22Rv1 (cell line): ENCODE data around the gene NAA35.
"Not testable (repeated sequence)": the region's sequence is repeated elsewhere in the genome, so short reads cannot be mapped to it uniquely, and the experiment has no call there.

ENCODE experiments used
- H3K27ac ChIP-seq: fragments of 450-650 bp; 2 replicates; pipeline ENCODE4 v1.5.1; 2017
- ZFX ChIP-seq: fragments of 450-650 bp; IDR thresholded peaks from 2 replicates; pipeline ENCODE4 v1.6.1; 2017; ENCODE audit warnings: antibody characterized with exemption, borderline replicate concordance
- TF ChIP-seq, protein P1 (sequence below): fragments of 450-650 bp; IDR thresholded peaks from 2 replicates; pipeline ENCODE4 v1.5.1; 2017; ENCODE audit warnings: mild to moderate bottlenecking

NAA35 gene

DNA sequence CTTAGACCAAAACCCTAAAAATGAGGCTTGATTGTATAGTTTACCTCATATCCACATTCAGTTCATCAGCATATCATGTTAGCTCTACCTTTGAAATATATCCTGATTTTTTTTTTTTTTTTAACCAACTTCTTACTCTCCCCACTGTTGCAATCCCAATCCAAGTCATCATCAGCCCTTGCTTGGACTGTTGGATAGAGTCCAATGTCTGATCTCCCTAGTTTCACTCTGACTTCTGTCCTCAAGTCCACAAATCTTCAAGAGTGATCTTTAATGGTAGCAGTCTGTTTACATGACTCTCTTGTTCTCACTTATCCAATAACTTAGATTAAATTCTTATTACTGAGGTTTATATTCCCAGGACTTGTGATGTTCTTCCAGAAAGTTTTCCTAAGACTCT lies 30.8 kb downstream of the NAA35 start:
- TF ChIP-seq, protein P1, sequence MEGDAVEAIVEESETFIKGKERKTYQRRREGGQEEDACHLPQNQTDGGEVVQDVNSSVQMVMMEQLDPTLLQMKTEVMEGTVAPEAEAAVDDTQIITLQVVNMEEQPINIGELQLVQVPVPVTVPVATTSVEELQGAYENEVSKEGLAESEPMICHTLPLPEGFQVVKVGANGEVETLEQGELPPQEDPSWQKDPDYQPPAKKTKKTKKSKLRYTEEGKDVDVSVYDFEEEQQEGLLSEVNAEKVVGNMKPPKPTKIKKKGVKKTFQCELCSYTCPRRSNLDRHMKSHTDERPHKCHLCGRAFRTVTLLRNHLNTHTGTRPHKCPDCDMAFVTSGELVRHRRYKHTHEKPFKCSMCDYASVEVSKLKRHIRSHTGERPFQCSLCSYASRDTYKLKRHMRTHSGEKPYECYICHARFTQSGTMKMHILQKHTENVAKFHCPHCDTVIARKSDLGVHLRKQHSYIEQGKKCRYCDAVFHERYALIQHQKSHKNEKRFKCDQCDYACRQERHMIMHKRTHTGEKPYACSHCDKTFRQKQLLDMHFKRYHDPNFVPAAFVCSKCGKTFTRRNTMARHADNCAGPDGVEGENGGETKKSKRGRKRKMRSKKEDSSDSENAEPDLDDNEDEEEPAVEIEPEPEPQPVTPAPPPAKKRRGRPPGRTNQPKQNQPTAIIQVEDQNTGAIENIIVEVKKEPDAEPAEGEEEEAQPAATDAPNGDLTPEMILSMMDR = no peak
- no peak for TF ChIP-seq ZFX
- no peak overlapping the region for H3K27ac ChIP-seq

DNA sequence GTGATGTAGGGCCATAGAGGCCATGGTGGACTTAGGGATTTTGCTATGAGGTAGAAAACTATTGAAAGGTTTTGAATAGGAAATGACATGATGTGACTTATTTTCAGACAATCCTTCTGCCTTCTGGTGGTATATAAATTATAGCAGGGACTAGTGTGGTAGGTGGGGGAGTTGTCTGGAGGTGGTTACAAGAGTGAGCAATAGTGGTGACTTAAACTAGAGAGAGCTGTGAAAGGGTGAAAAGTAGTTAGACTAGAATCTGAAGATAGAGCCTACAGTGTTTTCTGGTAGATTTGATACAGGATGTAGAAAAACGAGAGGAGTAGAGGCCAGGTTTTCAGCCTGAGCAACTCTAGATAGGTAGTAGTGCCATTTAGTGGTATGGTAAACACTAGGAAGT lies 32.3 kb downstream of the NAA35 start:
- no peak overlapping the region for H3K27ac ChIP-seq
- TF ChIP-seq, protein P1 = no peak
- TF ChIP-seq ZFX = no peak

DNA sequence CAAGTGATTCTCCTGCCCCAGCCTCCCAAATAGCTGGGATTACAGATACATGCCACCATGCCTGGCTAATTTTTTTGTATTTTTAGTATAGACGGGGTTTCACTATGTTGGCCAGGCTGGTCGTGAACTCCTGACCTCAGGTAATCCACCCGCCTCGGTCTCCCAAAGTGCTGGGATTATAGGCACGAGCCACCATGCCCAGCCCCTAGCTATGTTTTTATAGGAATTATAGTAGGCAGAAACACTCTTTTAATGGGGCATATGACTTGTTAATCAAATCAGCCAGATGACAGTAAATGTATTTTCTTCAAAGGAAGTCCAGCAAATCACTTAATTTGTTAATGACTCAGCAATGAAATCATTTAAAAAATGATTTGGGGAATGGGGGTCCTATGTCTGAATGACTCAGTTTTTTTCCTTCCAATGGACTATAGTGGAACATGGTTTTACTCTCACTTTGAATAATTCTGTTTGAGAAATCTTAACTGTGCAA lies 33.2 kb downstream of the NAA35 start:
- H3K27ac ChIP-seq = not testable (repeated sequence)

DNA sequence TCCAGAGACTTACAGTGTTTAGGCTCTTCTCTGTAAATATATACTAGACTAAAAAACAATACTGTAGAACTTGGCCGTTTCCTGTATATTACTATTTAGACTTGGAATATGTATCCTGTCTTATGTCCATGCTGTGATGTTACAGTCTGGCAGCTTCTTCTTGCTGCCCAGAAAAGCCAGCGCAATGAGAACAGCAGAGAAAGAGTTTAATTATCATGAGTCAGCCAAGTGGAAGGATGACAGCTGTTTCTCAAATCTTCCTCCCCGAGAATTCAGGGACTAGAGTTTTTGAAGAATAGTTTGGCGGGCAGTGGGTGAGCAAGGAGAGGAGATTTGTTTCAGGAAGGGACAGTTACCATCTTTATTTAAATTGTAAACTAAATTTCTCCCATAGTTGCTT lies 37.5 kb downstream of the NAA35 start:
- no peak overlapping the region for H3K27ac ChIP-seq
- TF ChIP-seq ZFX = no peak
- TF ChIP-seq, protein P1 = no peak

DNA sequence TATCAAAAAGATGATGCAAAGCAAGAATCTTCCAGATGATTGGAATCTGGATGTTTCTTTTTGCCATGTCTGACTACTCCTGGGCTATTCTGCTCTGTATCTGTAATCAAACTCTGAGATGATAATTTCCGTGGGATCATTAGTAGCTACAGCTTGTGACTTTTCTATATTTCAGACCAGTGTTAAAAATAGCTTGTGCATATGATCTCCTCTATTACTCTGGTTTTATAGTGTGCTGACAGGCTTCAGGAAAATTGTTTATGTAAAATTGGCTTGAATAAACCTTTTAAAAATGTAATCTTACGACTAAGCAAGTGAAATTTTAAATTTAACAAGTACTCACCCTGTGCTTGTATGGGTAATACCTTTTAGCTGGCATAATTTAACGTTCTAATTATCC lies 40.4 kb downstream of the NAA35 start:
- no peak overlapping the region for H3K27ac ChIP-seq
- TF ChIP-seq ZFX = no peak
- TF ChIP-seq, protein P1 = no peak

DNA sequence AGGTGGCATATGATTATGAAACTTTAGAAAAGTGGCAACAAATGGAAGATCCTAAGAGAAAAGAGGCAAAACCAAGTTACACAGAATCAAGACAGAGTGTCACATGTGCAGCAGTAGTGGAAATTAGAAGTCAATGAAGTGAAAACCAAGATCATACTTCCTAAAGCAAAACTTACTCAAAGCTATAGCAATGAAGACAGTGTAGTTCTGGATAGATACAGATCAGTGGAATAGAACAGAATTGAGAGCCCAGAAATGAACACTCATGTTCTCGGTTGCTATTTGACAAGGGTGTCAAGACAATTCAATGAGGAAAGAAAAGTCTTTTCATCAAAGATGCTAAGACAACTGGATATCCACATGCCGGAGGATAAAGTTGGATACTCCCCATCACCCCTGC lies 43.5 kb downstream of the NAA35 start:
- TF ChIP-seq ZFX = no peak
- TF ChIP-seq, protein P1 = no peak
- no peak overlapping the region for H3K27ac ChIP-seq

DNA sequence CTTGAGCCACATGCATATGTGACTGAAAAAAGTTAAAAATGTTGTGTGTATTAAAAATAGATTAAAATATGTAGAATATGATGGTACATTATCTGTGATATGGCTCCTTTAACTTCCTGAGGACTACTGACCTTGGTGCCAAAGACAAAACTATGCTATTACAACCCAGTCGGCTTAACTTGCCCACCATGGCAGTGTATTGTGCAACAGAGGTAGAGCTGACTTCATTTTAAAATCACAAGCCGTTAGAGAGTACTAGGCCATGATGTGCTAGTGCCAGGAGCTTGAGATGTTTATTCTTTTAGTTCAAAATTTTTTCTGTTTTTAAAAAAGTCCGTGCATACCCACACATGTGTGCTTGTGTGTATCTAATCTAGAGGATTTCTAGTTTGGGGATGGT lies 46.3 kb downstream of the NAA35 start:
- no peak overlapping the region for H3K27ac ChIP-seq
- TF ChIP-seq, protein P1 = no peak
- no peak for TF ChIP-seq ZFX

DNA sequence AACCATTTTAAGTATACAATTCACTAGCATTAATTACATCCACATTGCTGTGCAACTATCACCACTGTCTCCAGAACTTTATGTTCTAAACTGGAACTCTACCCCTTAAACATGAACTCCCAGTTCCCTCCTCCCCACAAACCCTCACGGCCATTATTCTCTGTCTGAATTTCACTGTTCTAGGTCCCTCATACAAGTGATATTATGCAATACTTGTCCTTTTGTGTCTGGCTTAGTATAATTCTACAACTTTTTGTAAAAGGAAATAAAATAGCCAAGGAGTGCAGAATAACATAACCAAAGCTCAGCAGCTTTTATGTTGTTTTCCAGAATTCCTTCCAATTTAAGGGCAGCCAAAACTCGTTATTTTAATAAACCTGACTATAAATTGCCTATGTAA lies 53.2 kb downstream of the NAA35 start:
- TF ChIP-seq, protein P1 = no peak
- TF ChIP-seq ZFX = no peak
- no peak overlapping the region for H3K27ac ChIP-seq
